Measurements from ENCODE around the gene VARS2.

VARS2 gene

GRCh38 chr6:30964075-30964474 is 50.0 kb downstream of the VARS2 start:
- no peak for TF ChIP-seq NFIC (IDR thresholded peaks at IDR 0.05)
- TF ChIP-seq, protein P1, sequence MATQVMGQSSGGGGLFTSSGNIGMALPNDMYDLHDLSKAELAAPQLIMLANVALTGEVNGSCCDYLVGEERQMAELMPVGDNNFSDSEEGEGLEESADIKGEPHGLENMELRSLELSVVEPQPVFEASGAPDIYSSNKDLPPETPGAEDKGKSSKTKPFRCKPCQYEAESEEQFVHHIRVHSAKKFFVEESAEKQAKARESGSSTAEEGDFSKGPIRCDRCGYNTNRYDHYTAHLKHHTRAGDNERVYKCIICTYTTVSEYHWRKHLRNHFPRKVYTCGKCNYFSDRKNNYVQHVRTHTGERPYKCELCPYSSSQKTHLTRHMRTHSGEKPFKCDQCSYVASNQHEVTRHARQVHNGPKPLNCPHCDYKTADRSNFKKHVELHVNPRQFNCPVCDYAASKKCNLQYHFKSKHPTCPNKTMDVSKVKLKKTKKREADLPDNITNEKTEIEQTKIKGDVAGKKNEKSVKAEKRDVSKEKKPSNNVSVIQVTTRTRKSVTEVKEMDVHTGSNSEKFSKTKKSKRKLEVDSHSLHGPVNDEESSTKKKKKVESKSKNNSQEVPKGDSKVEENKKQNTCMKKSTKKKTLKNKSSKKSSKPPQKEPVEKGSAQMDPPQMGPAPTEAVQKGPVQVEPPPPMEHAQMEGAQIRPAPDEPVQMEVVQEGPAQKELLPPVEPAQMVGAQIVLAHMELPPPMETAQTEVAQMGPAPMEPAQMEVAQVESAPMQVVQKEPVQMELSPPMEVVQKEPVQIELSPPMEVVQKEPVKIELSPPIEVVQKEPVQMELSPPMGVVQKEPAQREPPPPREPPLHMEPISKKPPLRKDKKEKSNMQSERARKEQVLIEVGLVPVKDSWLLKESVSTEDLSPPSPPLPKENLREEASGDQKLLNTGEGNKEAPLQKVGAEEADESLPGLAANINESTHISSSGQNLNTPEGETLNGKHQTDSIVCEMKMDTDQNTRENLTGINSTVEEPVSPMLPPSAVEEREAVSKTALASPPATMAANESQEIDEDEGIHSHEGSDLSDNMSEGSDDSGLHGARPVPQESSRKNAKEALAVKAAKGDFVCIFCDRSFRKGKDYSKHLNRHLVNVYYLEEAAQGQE (IDR thresholded peaks at IDR 0.05; ENCODE audit: low read depth), result no peak
- no peak for TF ChIP-seq ZBTB7A (IDR thresholded peaks at IDR 0.05; ENCODE audit: low read depth)
- TF ChIP-seq TCF12 (IDR thresholded peaks at IDR 0.05; ENCODE audit: low read depth), result no peak
- TF ChIP-seq CEBPB (IDR thresholded peaks at IDR 0.05), result no peak
- no peak for TF ChIP-seq CREB1 (IDR thresholded peaks at IDR 0.05; ENCODE audit: low read depth)
- no peak for TF ChIP-seq RAD21 (IDR thresholded peaks at IDR 0.05; ENCODE audit: low read depth)
- no peak for TF ChIP-seq USF1 (IDR thresholded peaks at IDR 0.05)
- no peak for TF ChIP-seq EP300 (IDR thresholded peaks at IDR 0.05; ENCODE audit: borderline replicate concordance)
- no peak for TF ChIP-seq YY1 (IDR thresholded peaks at IDR 0.05; ENCODE audit: low read depth)
- no peak for TF ChIP-seq MAX (IDR thresholded peaks at IDR 0.05)
- no peak for TF ChIP-seq TEAD4 (IDR thresholded peaks at IDR 0.05)
- no peak for TF ChIP-seq FOXM1 (IDR thresholded peaks at IDR 0.05; ENCODE audit: borderline replicate concordance, low read depth)
- no peak for TF ChIP-seq TAF1 (IDR thresholded peaks at IDR 0.05; ENCODE audit: low read depth)
- TF ChIP-seq EGR1 (IDR thresholded peaks at IDR 0.05), result no peak

DNA sequence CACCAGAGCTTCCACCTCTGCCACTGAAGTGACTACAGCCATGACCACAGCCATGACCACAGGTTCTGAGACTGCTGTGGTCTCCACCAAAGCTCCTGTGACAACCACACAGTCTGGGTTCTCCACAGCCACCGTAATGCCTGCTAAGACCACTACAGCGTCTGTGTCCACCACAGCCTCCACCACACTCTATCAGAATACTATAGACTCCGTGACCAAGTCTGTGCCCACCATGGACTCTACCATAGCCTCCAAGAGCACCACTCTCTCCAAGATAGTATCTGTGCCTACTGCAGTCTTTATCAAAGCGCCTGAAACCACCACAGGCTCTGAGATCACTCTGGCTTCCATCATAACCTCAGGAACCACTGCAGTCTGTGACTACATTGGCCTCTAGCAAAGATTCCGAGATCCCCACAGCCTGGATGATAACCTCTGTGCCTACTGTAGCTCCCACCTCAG is 51.1 kb downstream of the VARS2 start:
- TF ChIP-seq EGR1 (IDR thresholded peaks at IDR 0.05) (no peak), YY1 (IDR thresholded peaks at IDR 0.05; ENCODE audit: low read depth) (no peak), USF1 (IDR thresholded peaks at IDR 0.05) (no peak), RAD21 (IDR thresholded peaks at IDR 0.05; ENCODE audit: low read depth) (no peak), ZBTB7A (IDR thresholded peaks at IDR 0.05; ENCODE audit: low read depth) (no peak), MAX (IDR thresholded peaks at IDR 0.05) (no peak), TEAD4 (IDR thresholded peaks at IDR 0.05) (no peak), FOXM1 (IDR thresholded peaks at IDR 0.05; ENCODE audit: borderline replicate concordance, low read depth) (no peak), TAF1 (IDR thresholded peaks at IDR 0.05; ENCODE audit: low read depth) (no peak), CEBPB (IDR thresholded peaks at IDR 0.05) (no peak), CREB1 (IDR thresholded peaks at IDR 0.05; ENCODE audit: low read depth) (no peak)
- TF ChIP-seq, protein P1 (IDR thresholded peaks at IDR 0.05; ENCODE audit: low read depth), result no peak

GRCh38 chr6:30966154-30966553 is 52.1 kb downstream of the VARS2 start:
- TF ChIP-seq, protein P1 (IDR thresholded peaks at IDR 0.05; ENCODE audit: low read depth), result no peak
- TF ChIP-seq USF1 (IDR thresholded peaks at IDR 0.05), result no peak
- TF ChIP-seq RAD21 (IDR thresholded peaks at IDR 0.05; ENCODE audit: low read depth), result no peak
- no peak for TF ChIP-seq ZBTB7A (IDR thresholded peaks at IDR 0.05; ENCODE audit: low read depth)
- no peak for TF ChIP-seq EGR1 (IDR thresholded peaks at IDR 0.05)

DNA sequence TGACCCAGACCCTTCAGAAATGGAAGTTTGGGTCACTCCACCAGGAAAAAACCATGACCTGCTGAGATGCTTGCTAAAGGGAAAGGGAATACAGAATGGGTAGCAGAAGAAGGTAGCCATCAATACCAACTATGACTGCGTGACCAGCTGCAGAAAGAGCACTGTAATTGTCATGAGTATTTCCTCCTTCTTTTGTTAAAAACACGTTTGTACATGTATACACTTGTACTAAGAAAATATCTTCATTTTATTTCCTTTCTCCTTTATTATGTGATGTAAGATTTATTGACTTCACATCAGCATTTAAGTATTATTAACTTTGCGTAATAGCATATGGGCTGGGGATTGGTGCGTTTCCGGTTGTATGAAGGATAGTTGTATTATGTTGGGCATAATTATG is 56.9 kb downstream of the VARS2 start:
- TF ChIP-seq MAX (IDR thresholded peaks at IDR 0.05), result no peak
- TF ChIP-seq NFIC (IDR thresholded peaks at IDR 0.05), result no peak

All from Ishikawa (cell line).